ENCODE measurements around the gene SERGEF. TPM values are rescaled to one million over a fixed set of nuclear protein-coding genes. Genes with fewer than 3 reads are reported as not detected.

Gene SERGEF
- total RNA-seq, 2 donors from 2014 or later: 26.7 to 42.1 TPM

DNA sequence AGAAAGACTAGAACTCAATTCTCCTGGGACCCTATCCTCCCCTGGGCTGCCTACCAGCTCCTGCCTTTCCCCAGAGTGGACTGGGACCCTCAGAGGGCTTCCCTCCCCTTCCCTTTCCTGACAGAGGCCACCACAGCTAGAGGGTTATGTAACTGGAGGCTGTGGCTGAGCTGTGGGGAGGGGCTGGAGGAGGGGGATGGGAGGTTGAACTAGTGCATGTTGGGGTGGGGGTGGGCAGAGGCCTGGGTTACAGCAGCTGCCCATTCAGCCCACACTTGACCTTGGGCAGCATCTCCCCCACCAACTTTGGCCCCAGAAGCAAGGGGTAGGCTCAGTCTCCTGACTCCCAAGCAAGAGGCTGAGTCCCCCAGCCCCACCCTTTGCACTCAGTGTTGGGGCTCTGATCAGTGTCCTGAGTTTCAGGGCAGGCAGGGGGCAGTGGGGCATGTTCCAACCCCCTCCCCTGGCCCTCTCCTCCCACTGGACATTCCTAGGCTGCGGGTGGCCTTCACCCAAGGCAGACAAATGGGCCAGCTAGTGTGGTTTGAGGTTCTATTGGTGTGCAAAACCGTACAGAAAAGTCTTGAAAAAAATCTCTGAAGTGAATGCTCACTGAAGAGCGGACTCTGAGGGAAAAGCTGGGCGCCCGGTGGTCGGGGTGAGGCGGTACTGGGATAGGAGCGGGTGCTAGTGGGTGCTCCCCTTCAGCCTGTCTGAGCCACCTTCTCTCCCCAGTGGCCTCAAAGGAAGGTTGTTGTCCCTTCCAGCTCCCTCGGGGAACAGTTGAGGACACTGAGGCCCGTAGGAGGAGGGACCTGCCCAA, 274.5 kb downstream of the SERGEF start:
- TF ChIP-seq, protein P1, sequence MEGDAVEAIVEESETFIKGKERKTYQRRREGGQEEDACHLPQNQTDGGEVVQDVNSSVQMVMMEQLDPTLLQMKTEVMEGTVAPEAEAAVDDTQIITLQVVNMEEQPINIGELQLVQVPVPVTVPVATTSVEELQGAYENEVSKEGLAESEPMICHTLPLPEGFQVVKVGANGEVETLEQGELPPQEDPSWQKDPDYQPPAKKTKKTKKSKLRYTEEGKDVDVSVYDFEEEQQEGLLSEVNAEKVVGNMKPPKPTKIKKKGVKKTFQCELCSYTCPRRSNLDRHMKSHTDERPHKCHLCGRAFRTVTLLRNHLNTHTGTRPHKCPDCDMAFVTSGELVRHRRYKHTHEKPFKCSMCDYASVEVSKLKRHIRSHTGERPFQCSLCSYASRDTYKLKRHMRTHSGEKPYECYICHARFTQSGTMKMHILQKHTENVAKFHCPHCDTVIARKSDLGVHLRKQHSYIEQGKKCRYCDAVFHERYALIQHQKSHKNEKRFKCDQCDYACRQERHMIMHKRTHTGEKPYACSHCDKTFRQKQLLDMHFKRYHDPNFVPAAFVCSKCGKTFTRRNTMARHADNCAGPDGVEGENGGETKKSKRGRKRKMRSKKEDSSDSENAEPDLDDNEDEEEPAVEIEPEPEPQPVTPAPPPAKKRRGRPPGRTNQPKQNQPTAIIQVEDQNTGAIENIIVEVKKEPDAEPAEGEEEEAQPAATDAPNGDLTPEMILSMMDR (conservative IDR thresholded peaks at IDR 0.05): no peak
- peaks cover 2% of the 10 kb centered on the region for H3K4me1 Mint-ChIP-seq
- H3K9me3 ChIP-seq (ENCODE audit: control insufficient read depth, low read length): no peaks in the 10 kb centered on the region
- peaks cover 50% of the 10 kb centered on the region for H3K27me3 ChIP-seq (ENCODE audit: control insufficient read depth, insufficient read depth, low read length, poor library complexity, severe bottlenecking)
- H3K27ac Mint-ChIP-seq: no peak overlapping the region
- H3K9me3 Mint-ChIP-seq: peaks cover 5% of the 10 kb centered on the region
- WGBS, 2 experiments (ENCODE audit: insufficient coverage in 1 of 2, insufficient read length in 1 of 2): 44 to 69% methylated on average over 8 to 10 of the region's 10 CpGs
- H3K4me1 ChIP-seq (ENCODE audit: control insufficient read depth, insufficient read depth, low read length): peaks cover 6% of the 10 kb centered on the region
- H3K36me3 Mint-ChIP-seq (ENCODE audit: low read depth): no peaks in the 10 kb centered on the region
- H3K9ac ChIP-seq (ENCODE audit: extremely low read depth, low read length, poor library complexity, severe bottlenecking): no peak overlapping the region
- no peak overlapping the region for H3K27ac ChIP-seq (ENCODE audit: low read depth, low read length)
- peaks cover 63% of the 10 kb centered on the region for H3K27me3 Mint-ChIP-seq (ENCODE audit: insufficient read depth)
- peak; percentile 42 for DNase-seq
- no peak overlapping the region for H3K4me3 ChIP-seq (ENCODE audit: low read length)
- no peak overlapping the region for H3K4me3 Mint-ChIP-seq
- H3K36me3 ChIP-seq (ENCODE audit: control insufficient read depth, insufficient read depth, low read length): no peaks in the 10 kb centered on the region

Other genes starting within 250 kb of the SERGEF start
- gene TPH1, start 33.2 kb upstream of the SERGEF start, total RNA-seq: under 1 TPM; 0.24 to 0.31 TPM
- gene SAAL1, start 93.0 kb upstream of the SERGEF start, total RNA-seq: 10 to 100 TPM; 23.2 to 28.2 TPM
- not detected for gene MRGPRX3, start 119.5 kb upstream of the SERGEF start, total RNA-seq
- not detected for gene MRGPRX4, start 159.8 kb upstream of the SERGEF start, total RNA-seq
- gene SAA4, start 223.8 kb upstream of the SERGEF start, total RNA-seq: not detected
- 1 to 10 TPM in 1 of 2 donors, under 1 TPM in 1; 0.29 to 1.4 TPM for gene SAA2, start 235.6 kb upstream of the SERGEF start, total RNA-seq